Uterus (tissue), 4 donors: ENCODE results near the gene RBMS1. TPM values are rescaled to one million over a fixed set of nuclear protein-coding genes. Genes with fewer than 3 reads are reported as not detected.

ENCODE experiments used
- DNase-seq, 2 donors: peaks; one replicate each; pipeline ENCODE4 v3.0.0-alpha.2; 2019 to 2020
- H3K27ac ChIP-seq, 2 donors: fragments of 200-600 bp; sonication (generic); 1 replicate in 1 of 2; 2 replicates in 1 of 2; pipeline ENCODE4 v1.5.1; 2016 to 2018
- H3K27me3 ChIP-seq, 2 donors: fragments of 200-600 bp; sonication (generic); one replicate each; pipeline ENCODE4 v1.5.1; 2018 to 2019; ENCODE audit warnings: control low read depth in 1 of 2
- H3K36me3 ChIP-seq, 2 donors: fragments of 200-600 bp; sonication (generic); one replicate each; pipeline ENCODE4 v1.5.1; 2019; ENCODE audit warnings: control low read depth in 1 of 2
- H3K4me1 ChIP-seq, 2 donors: fragments of 200-600 bp; sonication (generic); one replicate each; pipeline ENCODE4 v1.5.1; 2018 to 2019; ENCODE audit warnings: control low read depth in 1 of 2
- H3K4me3 ChIP-seq, 2 donors: fragments of 200-600 bp; sonication (generic); 1 replicate in 1 of 2; 2 replicates in 1 of 2; pipeline ENCODE4 v1.5.1; 2018 to 2019; ENCODE audit warnings: mild to moderate bottlenecking in 1 of 2
- H3K9me3 ChIP-seq, 2 donors: fragments of 200-600 bp; sonication (generic); one replicate each; pipeline ENCODE4 v1.5.1; 2019; ENCODE audit warnings: control low read depth in 1 of 2
- CTCF ChIP-seq, 4 experiments: fragments of 200-600 bp in 2 of 4; fragments of 450-650 bp in 2 of 4; sonication (generic) in 2 of 4; IDR thresholded peaks; one replicate each; pipeline ENCODE4 v1.5.1; 2016 to 2019; ENCODE audit warnings: antibody characterized with exemption in 4 of 4, mild to moderate bottlenecking in 2 of 4, moderate library complexity in 1 of 4
- POLR2A ChIP-seq, 2 donors: fragments of 450-650 bp; IDR thresholded peaks; one replicate each; pipeline ENCODE4 v1.6.1; 2016; ENCODE audit warnings: antibody characterized with exemption in 2 of 2, mild to moderate bottlenecking in 1 of 2, moderate library complexity in 1 of 2
- intact Hi-C: fragments of 100-400 bp; cut with DNase I; formaldehyde crosslinking; loops from one replicate; pipeline ENCODE4 v1.15.1; 2023; ENCODE audit warnings: low total_unique reads
- total RNA-seq, 4 donors: library from RNA; depleted of rRNA in 3 of 4; stranded (reverse); fragments of >200 nt in 3 of 4; gene quantifications; one replicate each; pipeline versions ENCODE4 v1.1.0 to v1.2.4, GENCODE V29; 2014 to 2023
- donor health status: DM: yes; HTN: yes; CAD: no.

RBMS1 gene
- total RNA-seq, 4 donors from 2014 or later: 30.5 to 149 (median 88.9) TPM

DNA sequence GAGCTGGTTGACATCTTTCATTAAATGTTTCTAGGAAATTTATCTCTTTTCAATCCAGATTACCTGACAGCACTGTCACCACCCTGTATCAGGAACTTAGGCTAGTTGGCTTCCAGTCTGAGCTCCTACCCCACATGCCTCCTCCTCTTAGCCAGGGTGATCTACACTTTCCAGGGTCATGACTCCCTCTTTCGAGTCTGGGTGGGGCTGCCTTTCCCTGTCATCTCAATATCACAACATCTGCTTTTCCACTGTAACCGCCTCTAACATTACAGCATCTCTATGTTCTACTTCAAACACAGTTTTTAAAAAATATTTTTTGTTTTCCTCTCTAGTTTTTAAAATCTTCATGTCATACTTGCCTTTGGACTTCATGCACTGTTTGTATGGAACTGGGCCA lies 129.2 kb downstream of the RBMS1 start:
- Histone ChIP-seq H3K4me3 (no peak overlapping the region), H3K9me3 (no peaks in the 10 kb centered on the region), H3K4me1 (peaks cover 0 to 19% of the 10 kb centered on the region in 2 donors), H3K27ac (peak overlapping the region in 1 of 2 donors; percentile 26), H3K27me3 (no peaks in the 10 kb centered on the region), H3K36me3 (no peaks in the 10 kb centered on the region)
- intact Hi-C loops: no loop called here
- no peak for TF ChIP-seq POLR2A (IDR thresholded peaks at IDR 0.05)
- TF ChIP-seq CTCF (IDR thresholded peaks at IDR 0.05): no peak
- DNase-seq: no peak

DNA sequence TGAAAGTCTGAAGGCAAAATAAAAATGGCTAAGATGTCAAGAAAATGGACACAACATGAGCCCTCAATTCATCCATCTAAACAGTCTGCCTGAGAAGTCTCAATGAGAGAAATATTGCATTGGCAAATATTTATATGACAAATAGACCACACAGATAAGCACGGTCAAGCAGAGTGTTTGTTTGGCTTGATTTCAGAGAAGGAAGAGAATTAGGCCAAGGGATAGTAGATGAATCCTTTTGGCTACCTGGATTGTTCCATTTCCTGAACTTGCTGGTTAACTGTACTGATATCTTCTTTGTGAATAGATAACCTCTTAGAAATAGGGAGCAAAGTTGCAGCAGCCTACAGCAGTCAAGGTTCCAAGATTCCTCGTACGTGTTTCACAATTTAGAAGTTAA lies 129.6 kb downstream of the RBMS1 start:
- Histone ChIP-seq H3K9me3 (no peaks in the 10 kb centered on the region), H3K4me3 (no peak overlapping the region), H3K36me3 (no peaks in the 10 kb centered on the region), H3K27ac (peak overlapping the region in 1 of 2 donors; percentile 26), H3K4me1 (peaks cover 0 to 15% of the 10 kb centered on the region in 2 donors), H3K27me3 (no peaks in the 10 kb centered on the region)
- no peak for DNase-seq
- TF ChIP-seq POLR2A (IDR thresholded peaks at IDR 0.05) (no peak), CTCF (IDR thresholded peaks at IDR 0.05) (no peak)
- intact Hi-C loops: no loop called here

DNA sequence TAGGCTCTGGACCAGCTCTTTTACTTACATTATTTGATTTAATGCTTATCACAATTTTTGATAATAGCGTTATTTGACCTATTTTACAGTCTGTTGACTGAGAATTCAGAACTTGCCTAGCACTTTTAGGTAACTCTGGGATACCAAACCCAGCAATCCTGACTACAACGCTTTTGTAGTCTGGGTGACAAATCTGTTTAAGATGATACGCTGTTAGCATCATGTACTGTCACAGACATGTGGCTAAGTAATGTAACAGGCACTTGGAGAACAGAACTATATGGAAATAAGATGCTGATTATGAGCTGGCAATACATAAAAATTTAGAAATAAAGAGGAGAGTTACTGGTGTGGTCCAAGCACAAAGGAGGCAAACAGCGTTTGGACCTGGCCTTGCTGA lies 130.6 kb downstream of the RBMS1 start:
- H3K4me1 ChIP-seq: peaks cover 0 to 9% of the 10 kb centered on the region in 2 donors

DNA sequence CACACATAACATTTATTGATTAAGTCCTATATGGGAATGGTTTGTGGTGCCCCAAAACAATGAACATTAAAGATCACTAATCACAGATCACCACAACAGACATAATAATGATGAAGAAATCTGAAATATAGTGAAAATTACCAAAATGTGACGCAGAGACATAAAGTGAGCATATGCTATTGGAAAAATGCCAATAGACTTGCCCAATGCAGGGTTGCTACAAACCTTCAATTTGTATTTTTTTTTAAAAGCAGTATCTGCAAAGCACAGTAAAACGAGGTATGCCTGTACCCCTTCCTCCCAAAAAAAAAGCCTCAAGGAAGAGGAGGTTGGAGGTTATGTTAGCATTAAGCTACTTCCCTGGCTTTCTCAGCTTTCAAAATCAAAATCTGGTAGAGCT lies 131.1 kb downstream of the RBMS1 start:
- intact Hi-C loops: no loop called here
- Histone ChIP-seq H3K27me3 (no peaks in the 10 kb centered on the region), H3K9me3 (no peaks in the 10 kb centered on the region), H3K4me3 (no peak overlapping the region), H3K27ac (no peak overlapping the region), H3K4me1 (peaks cover 0 to 9% of the 10 kb centered on the region in 2 donors), H3K36me3 (no peaks in the 10 kb centered on the region)
- no peak for DNase-seq
- no peak for TF ChIP-seq CTCF (IDR thresholded peaks at IDR 0.05)
- TF ChIP-seq POLR2A (IDR thresholded peaks at IDR 0.05): no peak

More for the DNA sequence above, 130.6 kb downstream of the RBMS1 start:
- H3K9me3 ChIP-seq: no peaks in the 10 kb centered on the region
- H3K27ac ChIP-seq: no peak overlapping the region
- no peaks in the 10 kb centered on the region for H3K36me3 ChIP-seq
- DNase-seq: no peak
- no peaks in the 10 kb centered on the region for H3K27me3 ChIP-seq
- intact Hi-C loops: no loop called here
- no peak for TF ChIP-seq CTCF (IDR thresholded peaks at IDR 0.05)
- no peak for TF ChIP-seq POLR2A (IDR thresholded peaks at IDR 0.05)
- no peak overlapping the region for H3K4me3 ChIP-seq

DNA sequence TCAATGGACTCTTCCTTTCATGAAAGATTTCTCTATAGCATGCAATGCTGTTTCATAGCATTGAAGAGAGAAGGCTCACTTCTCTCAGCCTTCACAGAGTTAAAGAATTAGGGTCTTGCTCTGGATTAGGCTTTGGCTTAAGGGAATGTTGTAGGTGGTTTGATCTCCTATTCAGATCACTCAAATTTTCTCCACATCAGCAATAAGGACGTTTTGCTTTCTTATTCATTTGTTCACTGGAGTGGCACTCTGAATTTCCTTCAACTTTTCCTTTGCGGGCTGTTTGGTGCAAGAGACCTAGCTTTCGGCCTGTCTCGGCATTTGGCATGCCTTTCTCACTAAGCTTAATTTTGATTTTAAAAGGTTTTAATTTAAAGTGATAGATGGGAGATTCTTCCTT lies 131.6 kb downstream of the RBMS1 start:
- H3K9me3 ChIP-seq: no peaks in the 10 kb centered on the region
- TF ChIP-seq CTCF (IDR thresholded peaks at IDR 0.05) (no peak), POLR2A (IDR thresholded peaks at IDR 0.05) (no peak)
- no peaks in the 10 kb centered on the region for H3K27me3 ChIP-seq
- no peaks in the 10 kb centered on the region for H3K36me3 ChIP-seq
- DNase-seq: no peak
- H3K4me1 ChIP-seq: peaks cover 0 to 5% of the 10 kb centered on the region in 2 donors
- H3K4me3 ChIP-seq: no peak overlapping the region
- no peak overlapping the region for H3K27ac ChIP-seq
- intact Hi-C loops: no loop called here
